ENCODE measurements around the gene IFNA8. TPM values are rescaled to one million over a fixed set of nuclear protein-coding genes. Genes with fewer than 3 reads are reported as not detected.
"Not testable (repeated sequence)": the region's sequence is repeated elsewhere in the genome, so short reads cannot be mapped to it uniquely, and the experiment has no call there.

The IFNA8 gene
- total RNA-seq, 1 donor from 2014 or later, result not detected

- ATAC-seq (ENCODE audit: poor library complexity) (no peak), DNase-seq (no peak)
- intact Hi-C loops (cut with DNase I), result no loop called here
These were observed 5.5 kb downstream of the IFNA8 start for GRCh38 chr9:21414220-21414940.

DNA sequence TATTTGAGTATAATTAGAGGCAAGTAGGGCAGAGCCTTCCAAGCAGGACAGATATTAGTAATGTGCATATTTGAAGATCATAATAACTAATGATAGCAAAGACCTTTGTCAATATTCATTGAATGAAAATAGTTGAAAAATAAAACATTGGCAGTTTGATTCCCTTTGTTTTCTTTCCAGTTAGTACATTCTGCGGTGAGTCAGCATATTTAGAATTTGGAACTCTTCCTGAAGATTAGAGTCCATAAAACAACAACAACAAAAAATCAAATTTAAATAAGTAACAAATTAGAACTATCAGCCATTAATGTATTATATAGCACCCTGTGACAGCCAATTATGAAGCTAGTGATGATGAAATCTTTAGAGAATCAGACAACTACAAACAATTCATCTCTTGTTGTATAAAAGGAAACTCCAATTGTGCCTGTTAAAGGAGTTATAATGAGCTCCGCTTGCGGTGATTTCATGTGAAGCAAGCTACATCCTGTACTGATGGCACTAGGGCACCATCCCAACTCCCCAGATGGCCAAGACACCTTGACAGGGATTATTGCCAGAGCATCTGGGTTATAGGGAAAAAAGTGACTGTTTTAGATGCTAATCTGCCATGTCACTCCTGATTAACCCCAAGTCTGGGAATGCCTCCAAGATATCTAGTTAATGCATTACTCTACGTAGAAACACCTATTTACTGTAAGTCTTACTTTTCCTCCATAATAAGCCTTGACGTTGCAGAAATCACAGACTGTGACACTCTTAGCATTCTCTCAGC is 6.8 kb downstream of the IFNA8 start:
- DNase-seq, result no peak
- intact Hi-C loops (cut with DNase I), result no loop called here
- no peak for ATAC-seq (ENCODE audit: poor library complexity)

GRCh38 chr9:21428235-21428634 is 19.3 kb downstream of the IFNA8 start:
- DNase-seq, result no peak
- ATAC-seq (ENCODE audit: poor library complexity), result no peak
- intact Hi-C loops (cut with DNase I), result no loop called here

DNA sequence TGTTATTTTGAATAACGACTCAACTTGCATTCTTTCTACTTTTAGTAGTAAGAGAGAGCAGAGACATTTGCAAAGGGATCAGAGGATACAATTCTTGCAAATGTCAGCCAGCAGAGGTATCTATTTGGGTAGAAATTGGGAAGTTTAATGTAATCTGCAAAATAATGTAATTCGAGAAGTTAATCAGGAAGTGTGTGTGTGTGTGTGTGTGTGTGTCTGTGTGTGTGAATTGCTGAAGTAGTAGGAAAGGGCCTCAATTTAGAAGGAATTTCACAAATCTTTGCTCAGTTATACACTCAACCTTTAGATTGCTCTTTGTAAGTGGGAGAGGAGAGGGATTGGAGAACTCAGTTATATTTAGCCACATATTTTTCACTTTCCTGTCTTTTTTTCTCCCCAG is 20.3 kb downstream of the IFNA8 start:
- intact Hi-C loops (cut with DNase I), result no loop called here
- ATAC-seq (ENCODE audit: poor library complexity), result no peak

DNA sequence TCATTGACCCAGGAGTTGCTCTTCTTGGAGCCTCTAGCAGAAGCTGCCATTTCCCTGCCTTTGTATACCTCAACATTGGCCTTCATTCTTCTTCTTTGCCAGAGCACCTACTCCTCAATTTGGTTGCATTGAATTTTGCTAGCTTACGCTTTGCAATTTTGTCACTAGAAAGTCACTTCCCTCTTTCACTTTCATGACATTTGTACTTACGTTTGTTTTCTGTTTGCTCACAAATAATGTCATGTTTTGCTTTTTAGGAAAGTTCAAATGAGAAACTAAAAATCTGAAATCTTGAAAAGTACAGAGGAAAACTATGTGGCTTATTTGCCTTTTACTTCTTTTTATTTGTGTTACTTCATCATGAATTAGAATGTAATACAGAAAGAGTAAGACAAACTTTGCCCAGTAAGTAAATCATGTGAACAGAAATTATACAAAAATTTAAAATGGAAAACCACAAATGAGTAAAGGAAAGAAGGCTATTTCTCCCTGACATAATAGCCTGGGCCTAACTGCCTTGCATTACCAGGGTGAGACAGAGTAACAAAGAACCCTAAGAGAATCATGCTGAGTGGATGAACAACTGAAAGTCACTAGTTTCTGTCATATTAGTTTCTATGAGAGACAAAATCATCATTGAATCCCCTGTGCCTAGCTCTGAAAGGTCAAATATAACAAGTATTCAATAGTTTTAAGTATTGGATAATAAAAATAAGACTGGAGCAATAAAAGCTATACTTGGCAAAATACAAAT is 23.9 kb downstream of the IFNA8 start:
- ATAC-seq (ENCODE audit: poor library complexity) (no peak), DNase-seq (no peak)
- intact Hi-C loops (cut with DNase I), result no loop called here

More for the DNA sequence above, 20.3 kb downstream of the IFNA8 start:
- no peak for DNase-seq

GRCh38 chr9:21434202-21435014 is 25.5 kb downstream of the IFNA8 start:
- DNase-seq (no peak), ATAC-seq (ENCODE audit: poor library complexity) (no peak)
- intact Hi-C loops (cut with DNase I), result no loop called here

- DNase-seq; intact Hi-C loops (cut with DNase I); ATAC-seq (ENCODE audit: poor library complexity): not testable (repeated sequence)
These were observed 26.1 kb downstream of the IFNA8 start for GRCh38 chr9:21435015-21435383.

GRCh38 chr9:21440139-21440538 is 31.2 kb downstream of the IFNA8 start, which contains the start of gene IFNA1:
Gene IFNA1 (plus strand): TSS chr9:21440439. CDS start chr9:21440508, 69 bp downstream.
- intact Hi-C loops (cut with DNase I), result no loop called here
- ATAC-seq (ENCODE audit: poor library complexity) (no peak), DNase-seq (no peak)

DNA sequence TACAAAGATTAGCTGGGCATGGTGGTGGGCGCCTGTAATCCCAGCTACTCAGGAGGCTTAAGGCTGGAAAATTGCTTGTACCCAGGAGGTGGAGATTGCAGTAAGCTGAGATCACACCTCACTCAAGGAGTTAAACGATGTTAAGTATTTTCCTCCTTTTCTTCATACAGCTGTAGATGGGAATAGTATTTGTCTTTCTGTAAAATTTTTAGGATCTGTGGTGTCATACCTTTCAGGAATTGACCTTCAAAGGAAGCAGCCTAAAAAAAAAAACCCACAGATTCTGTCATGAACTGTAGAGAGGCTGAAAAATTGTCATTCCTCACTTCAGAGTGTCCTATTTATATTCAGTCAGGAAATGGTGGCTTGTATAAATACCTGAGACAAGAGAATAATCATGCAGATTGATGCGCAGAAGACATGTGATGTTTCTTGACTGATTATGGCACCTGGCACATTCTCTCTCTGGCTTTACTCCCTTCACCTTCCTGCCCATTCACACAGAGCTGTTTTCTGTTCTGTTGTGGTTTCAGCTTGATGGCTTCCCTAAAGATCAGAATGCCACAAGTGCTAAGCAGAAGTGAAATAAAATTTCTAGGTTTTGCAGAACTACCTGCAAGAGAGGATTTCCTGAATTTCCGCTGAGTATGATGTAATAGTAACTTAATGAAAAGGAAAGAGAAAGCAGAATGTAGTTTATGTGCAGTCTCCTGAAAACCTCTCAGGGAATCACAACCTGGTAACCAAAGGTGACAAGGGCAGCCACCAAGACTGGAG is 35.1 kb downstream of the IFNA8 start:
- no peak for ATAC-seq (ENCODE audit: poor library complexity)
- DNase-seq, result no peak
- intact Hi-C loops (cut with DNase I), result no loop called here

- ATAC-seq (ENCODE audit: poor library complexity); DNase-seq; intact Hi-C loops (cut with DNase I): not testable (repeated sequence)
These were observed 40.4 kb downstream of the IFNA8 start for GRCh38 chr9:21449312-21449711.

DNA sequence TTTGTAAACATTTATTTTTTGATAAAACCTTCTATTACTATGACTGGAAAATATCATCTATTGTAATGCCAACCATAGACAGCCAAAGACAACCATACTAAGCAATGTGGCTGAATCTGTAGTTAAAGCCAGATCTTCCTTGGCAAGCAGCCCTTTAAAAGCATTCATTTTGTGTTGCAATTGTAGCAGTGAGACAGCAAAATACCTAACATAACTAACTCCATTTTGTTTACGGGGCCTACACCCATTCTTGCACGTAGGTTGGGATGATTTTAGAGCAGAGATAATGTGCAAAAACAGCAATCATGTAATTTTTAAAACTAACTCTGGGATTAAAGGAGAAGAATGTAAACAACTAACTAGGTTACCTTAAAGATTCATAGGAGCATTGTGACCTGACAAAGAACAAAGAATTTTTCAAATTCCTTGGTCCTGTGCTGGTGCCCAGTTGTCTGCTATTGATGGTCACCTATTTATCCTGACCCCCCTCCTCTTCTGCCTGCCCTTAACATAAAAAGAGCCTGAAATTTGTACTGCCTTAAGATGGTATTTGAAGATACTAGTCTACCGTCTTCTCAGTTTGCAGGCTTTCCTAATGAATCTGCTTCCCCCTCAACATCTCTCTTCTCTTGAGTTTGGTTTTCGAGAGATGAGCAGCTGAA is 41.9 kb downstream of the IFNA8 start:
- ATAC-seq (ENCODE audit: poor library complexity), result no peak
- DNase-seq, result no peak
- intact Hi-C loops (cut with DNase I), result no loop called here

DNA sequence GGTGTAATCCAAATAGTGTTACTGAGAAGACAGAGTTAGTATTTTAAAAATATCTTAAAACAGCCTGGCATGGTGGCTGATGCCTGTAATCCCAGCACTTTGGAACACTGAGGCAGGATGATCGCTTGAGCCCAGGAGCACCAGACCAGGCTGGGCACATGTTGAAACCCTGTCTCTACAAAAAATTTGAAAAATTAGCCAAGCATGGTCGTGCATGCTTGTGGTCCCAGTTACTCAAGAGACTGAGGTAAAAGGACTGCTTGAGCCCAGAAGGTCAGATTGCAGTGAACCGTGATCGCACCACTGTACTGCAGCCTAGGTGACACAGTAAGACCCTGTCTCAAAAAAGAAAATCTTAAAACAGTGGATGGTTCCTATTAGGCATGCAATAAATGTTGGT is 43.8 kb downstream of the IFNA8 start:
- DNase-seq (no peak), ATAC-seq (ENCODE audit: poor library complexity) (no peak)
- intact Hi-C loops (cut with DNase I), result no loop called here

- ATAC-seq (ENCODE audit: poor library complexity) (no peak), DNase-seq (no peak)
- intact Hi-C loops (cut with DNase I), result no loop called here
These were observed 45.2 kb downstream of the IFNA8 start for GRCh38 chr9:21454149-21454548.

- intact Hi-C loops (cut with DNase I), result no loop called here
- DNase-seq (no peak), ATAC-seq (ENCODE audit: poor library complexity) (no peak)
These were observed 46.4 kb downstream of the IFNA8 start for GRCh38 chr9:21455320-21455719.
